Esophagus mucosa (tissue), 1 donor: Measurements from ENCODE around the gene TPPP. TPM values are rescaled to one million over a fixed set of nuclear protein-coding genes. Genes with fewer than 3 reads are reported as not detected.
A peak's percentile ranks its signal among the peaks of the same experiment; 100 is the strongest.

Experiments
- ATAC-seq: fragments of 200-7000 bp; cut with Tn5 transposase; one replicate; pipeline ENCODE4 v1.9.1; 2020
- total RNA-seq: library from RNA; stranded (reverse); gene quantifications from one replicate; pipeline ENCODE4 v1.2.4, GENCODE V29; 2023
- donor health status: DM: yes; HTN: yes; CAD: no.

TPPP gene
- total RNA-seq, 1 donor from 2014 or later, result 3.3 TPM

- ATAC-seq, result no peak
Measured at GRCh38 chr5:665541-665955, 27.6 kb downstream of the TPPP start.

- no peak for ATAC-seq
Measured at GRCh38 chr5:664994-665360, 28.2 kb downstream of the TPPP start.

GRCh38 chr5:664343-664993, 28.7 kb downstream of the TPPP start:
- peak; percentile 34 for ATAC-seq

- ATAC-seq, result peak; percentile 78
Measured at GRCh38 chr5:663436-664342, 29.5 kb downstream of the TPPP start.

GRCh38 chr5:662751-663435, 30.3 kb downstream of the TPPP start:
- no peak for ATAC-seq

- no peak for ATAC-seq
Measured at GRCh38 chr5:661891-662750, 31.0 kb downstream of the TPPP start.

GRCh38 chr5:660491-661030, 32.6 kb downstream of the TPPP start:
- ATAC-seq, result no peak

- ATAC-seq, result no peak
Measured at GRCh38 chr5:659496-660263, 33.5 kb downstream of the TPPP start.

GRCh38 chr5:658103-658502, 35.0 kb downstream of the TPPP start:
- no peak for ATAC-seq

GRCh38 chr5:657570-657969, 35.6 kb downstream of the TPPP start:
- ATAC-seq, result peak; percentile 71

GRCh38 chr5:655406-655805, 37.7 kb downstream of the TPPP start:
- ATAC-seq, result no peak

GRCh38 chr5:654071-654778, 38.9 kb downstream of the TPPP start:
- peak; percentile 22 for ATAC-seq

- ATAC-seq, result no peak
Measured at GRCh38 chr5:652773-653350, 40.3 kb downstream of the TPPP start.

- ATAC-seq, result no peak
Measured at GRCh38 chr5:652023-652515, 41.1 kb downstream of the TPPP start.

GRCh38 chr5:651296-652022, 41.7 kb downstream of the TPPP start:
- ATAC-seq, result no peak

GRCh38 chr5:647727-648126, 45.4 kb downstream of the TPPP start:
- ATAC-seq, result no peak

- peak; percentile 19 for ATAC-seq
Measured at GRCh38 chr5:647311-647710, 45.8 kb downstream of the TPPP start.

- peak; percentile 22 for ATAC-seq
Measured at GRCh38 chr5:646396-647201, 46.6 kb downstream of the TPPP start.
